ENCODE measurements around the gene BRSK2.
A peak's percentile ranks its signal among the peaks of the same experiment; 100 is the strongest.

BRSK2 gene

DNA sequence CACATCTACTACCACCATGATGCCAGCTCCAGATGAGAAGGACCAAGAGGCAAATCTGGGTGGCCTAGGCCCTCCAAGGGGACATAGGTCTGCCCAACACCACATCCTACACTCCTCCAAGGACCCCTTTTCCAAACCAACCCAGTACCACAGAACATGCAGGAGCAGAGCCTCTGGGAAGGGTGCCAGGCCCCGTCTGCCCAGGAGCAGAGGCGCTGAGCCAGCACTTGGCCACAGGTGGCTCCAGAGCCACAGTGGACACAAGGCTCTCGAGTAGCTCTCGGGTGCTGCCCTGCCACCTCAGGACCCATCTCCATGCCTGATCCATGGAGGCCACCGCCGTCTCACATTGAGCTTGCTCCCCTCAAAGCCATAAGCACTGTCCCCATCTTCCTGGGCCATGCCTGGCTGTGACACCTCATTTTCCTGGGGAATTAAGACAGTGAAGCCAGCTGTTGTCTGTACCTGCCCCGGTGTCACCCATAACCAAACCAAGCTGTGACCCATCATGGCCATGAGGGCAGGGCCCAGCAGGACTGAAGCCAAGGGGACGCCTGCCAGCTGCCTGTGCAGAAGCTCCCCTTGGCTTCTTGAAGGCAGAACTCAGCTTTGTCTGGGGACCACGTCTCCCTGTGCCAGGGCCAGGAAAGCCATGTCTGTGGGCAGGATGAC is 89.4 kb downstream of the BRSK2 start:
- H3K9me3 ChIP-seq (ENCODE audit: control insufficient read depth in 2 of 2, low read length in 2 of 2) = no peaks in the 10 kb centered on the region
- peaks cover 2 to 5% of the 10 kb centered on the region in 2 donors for H3K4me1 ChIP-seq (ENCODE audit: control insufficient read depth in 2 of 2, insufficient read depth in 2 of 2, low read length in 2 of 2)
- H3K36me3 ChIP-seq (ENCODE audit: control insufficient read depth in 2 of 2, insufficient read depth in 2 of 2, low read length in 2 of 2) = peaks cover 38 to 54% of the 10 kb centered on the region in 2 donors
- no peak overlapping the region for H3K4me3 ChIP-seq (ENCODE audit: low read length in 2 of 2)
- no peaks in the 10 kb centered on the region for H3K27me3 ChIP-seq (ENCODE audit: control insufficient read depth in 2 of 2, insufficient read depth in 2 of 2, low read length in 2 of 2)
- H3K9ac ChIP-seq (ENCODE audit: low read depth in 1 of 2, low read length in 2 of 2) = no peak overlapping the region
- no peak overlapping the region for H3K27ac ChIP-seq (ENCODE audit: low read depth in 2 of 2, low read length in 2 of 2)

DNA sequence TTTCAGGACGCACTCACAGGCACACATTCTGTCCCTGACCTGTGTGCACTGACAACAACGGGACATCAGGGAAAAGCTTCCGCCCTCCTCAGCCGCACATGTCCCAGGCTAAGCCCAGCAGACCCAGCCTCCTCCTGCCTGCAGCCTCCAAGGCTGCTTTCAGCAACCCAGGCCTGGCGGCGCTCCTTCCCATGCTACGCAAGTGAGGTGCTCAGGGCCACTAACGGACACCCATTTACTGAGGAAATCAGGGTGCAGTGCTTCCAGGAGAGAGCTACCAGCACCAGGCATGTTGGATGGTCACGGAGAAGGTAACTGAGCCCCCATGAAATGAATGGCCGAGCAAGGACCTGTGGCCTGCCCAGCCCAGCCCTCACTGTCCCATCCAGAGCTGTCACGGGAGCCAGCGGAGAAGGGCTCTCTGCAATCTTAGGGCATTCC is 90.0 kb downstream of the BRSK2 start:
- peak overlapping the region in 1 of 2 donors; percentile 56 for H3K27ac ChIP-seq (ENCODE audit: low read depth in 2 of 2, low read length in 2 of 2)

DNA sequence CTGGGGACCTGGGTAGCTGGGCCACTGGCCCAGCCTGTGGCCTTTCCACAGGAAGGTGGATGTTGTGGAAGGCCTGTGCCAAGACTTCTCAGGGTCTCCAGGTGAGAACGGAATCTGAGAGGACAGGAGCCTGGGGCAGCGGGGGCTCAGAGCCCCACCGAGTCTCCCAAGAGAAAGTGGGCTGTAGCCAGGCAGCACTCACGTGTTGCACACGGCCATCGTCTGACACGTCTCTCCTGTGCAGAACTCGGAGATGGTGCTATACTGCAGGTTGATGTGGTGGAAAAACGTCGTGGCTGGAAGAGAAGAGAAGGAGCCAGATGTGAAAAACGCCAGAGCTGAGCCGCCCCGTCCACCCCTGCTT is 90.4 kb downstream of the BRSK2 start:
- Histone ChIP-seq H3K4me3 (ENCODE audit: low read length in 2 of 2) (no peak overlapping the region), H3K9ac (ENCODE audit: low read depth in 1 of 2, low read length in 2 of 2) (no peak overlapping the region), H3K27ac (ENCODE audit: low read depth in 2 of 2, low read length in 2 of 2) (peak overlapping the region in 1 of 2 donors; percentile 56), H3K27me3 (ENCODE audit: control insufficient read depth in 2 of 2, insufficient read depth in 2 of 2, low read length in 2 of 2) (no peaks in the 10 kb centered on the region), H3K4me1 (ENCODE audit: control insufficient read depth in 2 of 2, insufficient read depth in 2 of 2, low read length in 2 of 2) (peaks cover 2 to 5% of the 10 kb centered on the region in 2 donors), H3K9me3 (ENCODE audit: control insufficient read depth in 2 of 2, low read length in 2 of 2) (no peaks in the 10 kb centered on the region), H3K36me3 (ENCODE audit: control insufficient read depth in 2 of 2, insufficient read depth in 2 of 2, low read length in 2 of 2) (peaks cover 38 to 53% of the 10 kb centered on the region in 2 donors)

More for the DNA sequence above, 90.0 kb downstream of the BRSK2 start:
- H3K4me1 ChIP-seq (ENCODE audit: control insufficient read depth in 2 of 2, insufficient read depth in 2 of 2, low read length in 2 of 2) = peaks cover 2 to 5% of the 10 kb centered on the region in 2 donors
- H3K4me3 ChIP-seq (ENCODE audit: low read length in 2 of 2) = no peak overlapping the region
- no peaks in the 10 kb centered on the region for H3K9me3 ChIP-seq (ENCODE audit: control insufficient read depth in 2 of 2, low read length in 2 of 2)
- H3K9ac ChIP-seq (ENCODE audit: low read depth in 1 of 2, low read length in 2 of 2) = no peak overlapping the region
- H3K27me3 ChIP-seq (ENCODE audit: control insufficient read depth in 2 of 2, insufficient read depth in 2 of 2, low read length in 2 of 2) = no peaks in the 10 kb centered on the region
- peaks cover 38 to 53% of the 10 kb centered on the region in 2 donors for H3K36me3 ChIP-seq (ENCODE audit: control insufficient read depth in 2 of 2, insufficient read depth in 2 of 2, low read length in 2 of 2)

DNA sequence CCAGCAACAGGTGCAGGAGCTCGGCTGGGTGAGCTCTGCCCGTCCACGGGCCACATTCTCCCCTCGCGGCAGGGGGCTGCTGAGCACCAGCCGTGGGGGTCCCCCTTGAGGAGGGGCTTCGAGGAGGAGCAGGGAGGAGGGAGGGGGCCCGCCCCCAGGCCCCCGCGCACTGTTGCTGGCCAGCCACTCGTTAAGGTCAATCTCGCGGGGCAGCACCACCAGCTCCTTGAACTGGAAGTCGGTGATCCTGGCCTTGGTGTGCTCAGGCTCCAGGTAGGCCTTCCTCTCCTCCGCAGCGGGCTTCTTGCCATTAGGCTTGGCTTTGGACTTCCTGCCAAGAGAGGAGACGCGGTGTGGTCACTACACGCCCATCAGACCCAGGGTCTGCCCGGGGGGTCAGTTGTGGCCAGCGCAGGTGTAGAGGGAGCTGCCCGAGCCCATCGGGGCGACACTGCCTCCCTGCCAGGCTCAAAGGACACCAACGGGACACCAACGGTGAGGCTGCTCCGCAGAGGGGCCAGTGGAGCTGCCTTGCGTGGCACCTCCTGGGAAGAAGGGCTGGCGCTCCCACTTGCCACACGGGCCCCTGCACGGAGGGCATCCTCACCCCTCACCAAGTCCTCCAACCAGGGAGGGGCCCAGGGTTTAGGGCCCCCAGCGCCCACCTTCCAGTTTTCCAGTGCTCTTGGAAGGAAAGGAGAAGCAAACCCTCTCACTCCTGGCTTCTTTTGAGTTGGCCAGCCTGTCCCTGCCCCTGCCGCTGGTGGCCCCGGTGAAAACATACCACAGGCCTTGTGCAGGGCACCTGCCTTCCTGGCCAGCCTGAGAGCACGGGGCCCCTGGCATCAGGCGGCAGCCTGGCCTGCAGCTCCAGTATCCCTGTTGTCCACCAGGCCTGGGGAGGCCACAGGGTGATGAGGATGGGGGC is 91.1 kb downstream of the BRSK2 start:
- no peak overlapping the region for H3K4me3 ChIP-seq (ENCODE audit: low read length in 2 of 2)
- peak overlapping the region; percentile 49 to 56 for H3K27ac ChIP-seq (ENCODE audit: low read depth in 2 of 2, low read length in 2 of 2)
- no peaks in the 10 kb centered on the region for H3K27me3 ChIP-seq (ENCODE audit: control insufficient read depth in 2 of 2, insufficient read depth in 2 of 2, low read length in 2 of 2)
- no peaks in the 10 kb centered on the region for H3K9me3 ChIP-seq (ENCODE audit: control insufficient read depth in 2 of 2, low read length in 2 of 2)
- H3K9ac ChIP-seq (ENCODE audit: low read depth in 1 of 2, low read length in 2 of 2) = no peak overlapping the region
- H3K4me1 ChIP-seq (ENCODE audit: control insufficient read depth in 2 of 2, insufficient read depth in 2 of 2, low read length in 2 of 2) = peaks cover 4 to 9% of the 10 kb centered on the region in 2 donors
- peaks cover 37 to 47% of the 10 kb centered on the region in 2 donors for H3K36me3 ChIP-seq (ENCODE audit: control insufficient read depth in 2 of 2, insufficient read depth in 2 of 2, low read length in 2 of 2)

DNA sequence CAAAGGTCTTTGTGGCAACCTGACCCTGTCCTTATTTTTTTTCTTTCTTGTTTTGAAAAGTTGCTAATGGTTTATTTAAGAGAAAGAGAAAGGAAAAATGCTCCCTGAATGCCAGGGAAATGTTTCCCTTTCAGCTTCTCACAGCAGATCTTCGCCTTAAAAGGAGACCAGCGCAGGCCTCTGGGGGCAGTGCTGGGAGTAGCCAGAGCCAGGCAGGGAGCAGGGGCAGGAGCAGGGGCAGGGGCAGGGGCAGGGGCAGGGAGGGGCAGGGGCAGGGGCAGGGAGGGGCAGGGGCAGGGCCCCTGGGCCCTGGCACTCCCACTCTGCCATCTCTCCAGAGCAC is 91.7 kb downstream of the BRSK2 start:
- H3K4me3 ChIP-seq (ENCODE audit: low read length in 2 of 2) = no peak overlapping the region
- peak overlapping the region; percentile 56 to 72 for H3K27ac ChIP-seq (ENCODE audit: low read depth in 2 of 2, low read length in 2 of 2)
- peaks cover 32 to 42% of the 10 kb centered on the region in 2 donors for H3K36me3 ChIP-seq (ENCODE audit: control insufficient read depth in 2 of 2, insufficient read depth in 2 of 2, low read length in 2 of 2)
- H3K9ac ChIP-seq (ENCODE audit: low read depth in 1 of 2, low read length in 2 of 2) = no peak overlapping the region
- H3K27me3 ChIP-seq (ENCODE audit: control insufficient read depth in 2 of 2, insufficient read depth in 2 of 2, low read length in 2 of 2) = no peaks in the 10 kb centered on the region
- peaks cover 10 to 15% of the 10 kb centered on the region in 2 donors for H3K4me1 ChIP-seq (ENCODE audit: control insufficient read depth in 2 of 2, insufficient read depth in 2 of 2, low read length in 2 of 2)
- no peaks in the 10 kb centered on the region for H3K9me3 ChIP-seq (ENCODE audit: control insufficient read depth in 2 of 2, low read length in 2 of 2)

DNA sequence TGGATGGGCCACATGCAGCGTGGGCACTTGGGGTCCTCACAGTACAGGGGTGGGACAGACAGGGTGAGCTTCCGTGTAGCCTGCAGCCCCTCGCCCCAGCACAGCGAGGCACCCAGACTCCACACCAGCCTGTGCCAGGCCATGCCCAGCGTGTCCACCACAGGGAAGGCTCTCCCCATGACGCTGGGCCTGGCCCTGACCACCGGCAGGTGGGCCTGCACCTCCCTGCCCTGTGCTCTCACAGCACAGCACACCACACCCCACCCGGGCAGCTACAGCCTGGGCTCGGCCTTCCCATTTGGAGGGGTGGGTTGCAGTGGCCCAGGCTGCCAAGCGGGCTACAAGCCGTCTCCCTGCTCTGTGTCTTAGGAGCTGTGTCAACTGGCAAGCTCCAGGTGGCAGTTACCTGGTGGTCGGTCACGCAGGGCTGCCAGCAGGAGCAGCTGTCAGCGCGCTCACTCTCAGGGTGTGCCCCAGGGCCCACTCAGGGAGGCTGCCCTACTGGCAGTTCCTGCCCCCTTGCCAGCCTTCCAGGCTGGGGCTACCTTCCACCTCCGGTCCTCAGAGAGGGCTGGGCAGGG is 92.2 kb downstream of the BRSK2 start:
- Histone ChIP-seq H3K4me3 (ENCODE audit: low read length in 2 of 2) (no peak overlapping the region), H3K4me1 (ENCODE audit: control insufficient read depth in 2 of 2, insufficient read depth in 2 of 2, low read length in 2 of 2) (peaks cover 13 to 18% of the 10 kb centered on the region in 2 donors)

DNA sequence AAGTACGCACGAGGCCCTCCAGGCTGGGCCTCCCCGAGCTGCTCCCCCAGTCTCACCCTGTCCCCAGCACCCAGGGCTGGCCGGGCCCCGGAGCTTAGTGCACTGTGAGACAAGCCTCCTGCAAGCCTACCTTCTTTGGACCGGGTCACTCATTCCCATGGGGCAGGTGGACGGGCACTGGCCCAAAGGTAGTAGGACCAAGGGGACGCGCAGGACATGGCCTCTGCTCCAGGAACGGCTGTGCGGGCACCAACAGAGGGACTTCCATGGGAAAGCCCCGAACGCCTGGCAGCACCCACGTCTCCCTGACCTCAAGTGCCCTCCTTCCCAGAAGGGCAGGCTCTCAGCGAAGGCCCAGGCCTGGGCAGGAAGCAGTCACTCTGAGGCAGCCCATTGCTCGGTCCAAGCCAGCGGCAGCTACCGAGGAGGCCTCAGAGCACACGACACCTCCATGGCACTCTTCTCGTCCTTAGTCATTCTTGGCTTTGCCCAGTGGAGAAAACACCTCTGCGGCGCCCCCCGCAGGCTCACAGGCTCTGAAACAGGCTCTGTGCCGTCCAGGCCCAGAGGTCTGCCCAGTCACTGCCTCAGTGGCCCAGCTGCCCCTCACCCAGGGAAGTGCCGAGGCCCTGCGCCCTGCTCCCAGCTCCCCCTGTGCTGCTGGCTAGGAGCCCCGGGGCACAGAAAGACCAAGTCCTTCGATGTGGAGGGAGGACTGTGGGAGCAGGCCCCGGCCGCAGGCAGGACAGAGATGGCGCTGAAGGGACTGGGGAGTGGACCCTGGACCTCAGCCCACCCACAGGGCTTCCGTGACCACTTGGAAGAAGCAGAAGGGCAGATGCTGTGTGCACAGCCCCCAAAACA is 93.1 kb downstream of the BRSK2 start:
- H3K9ac ChIP-seq (ENCODE audit: low read depth in 1 of 2, low read length in 2 of 2) = no peak overlapping the region
- peaks cover 21 to 27% of the 10 kb centered on the region in 2 donors for H3K4me1 ChIP-seq (ENCODE audit: control insufficient read depth in 2 of 2, insufficient read depth in 2 of 2, low read length in 2 of 2)
- H3K36me3 ChIP-seq (ENCODE audit: control insufficient read depth in 2 of 2, insufficient read depth in 2 of 2, low read length in 2 of 2) = peaks cover 21 to 30% of the 10 kb centered on the region in 2 donors
- H3K9me3 ChIP-seq (ENCODE audit: control insufficient read depth in 2 of 2, low read length in 2 of 2) = no peaks in the 10 kb centered on the region
- peak overlapping the region; percentile 56 to 72 for H3K27ac ChIP-seq (ENCODE audit: low read depth in 2 of 2, low read length in 2 of 2)
- no peak overlapping the region for H3K4me3 ChIP-seq (ENCODE audit: low read length in 2 of 2)
- H3K27me3 ChIP-seq (ENCODE audit: control insufficient read depth in 2 of 2, insufficient read depth in 2 of 2, low read length in 2 of 2) = no peaks in the 10 kb centered on the region

More for the DNA sequence above, 92.2 kb downstream of the BRSK2 start:
- Histone ChIP-seq H3K9ac (ENCODE audit: low read depth in 1 of 2, low read length in 2 of 2) (no peak overlapping the region), H3K9me3 (ENCODE audit: control insufficient read depth in 2 of 2, low read length in 2 of 2) (no peaks in the 10 kb centered on the region), H3K27me3 (ENCODE audit: control insufficient read depth in 2 of 2, insufficient read depth in 2 of 2, low read length in 2 of 2) (no peaks in the 10 kb centered on the region), H3K27ac (ENCODE audit: low read depth in 2 of 2, low read length in 2 of 2) (peak overlapping the region; percentile 56 to 72), H3K36me3 (ENCODE audit: control insufficient read depth in 2 of 2, insufficient read depth in 2 of 2, low read length in 2 of 2) (peaks cover 29 to 38% of the 10 kb centered on the region in 2 donors)

DNA sequence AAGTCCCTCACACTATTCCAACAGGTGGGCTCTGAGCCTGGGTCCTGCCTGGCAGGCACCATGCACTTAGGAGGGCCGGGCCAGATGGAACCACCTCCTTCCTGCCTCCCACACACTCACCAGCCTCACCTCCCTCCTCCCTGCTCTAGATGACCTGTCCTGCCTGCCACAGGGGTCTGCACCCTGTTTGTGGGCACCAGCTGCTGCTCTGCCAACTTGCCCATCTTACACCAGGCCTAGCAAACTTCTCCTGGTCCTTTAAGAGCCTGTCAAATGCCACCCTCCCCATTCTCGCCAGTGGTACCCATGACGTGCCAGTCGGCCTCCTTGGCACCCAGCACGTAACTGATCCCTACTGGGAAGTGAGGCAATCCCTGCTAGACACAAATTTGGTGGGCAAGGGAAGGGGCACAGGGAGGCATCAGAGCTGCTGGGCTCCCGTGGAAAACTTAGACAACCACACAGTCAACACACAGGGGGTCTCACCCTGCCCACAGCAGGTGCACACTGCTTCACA is 93.8 kb downstream of the BRSK2 start:
- H3K9me3 ChIP-seq (ENCODE audit: control insufficient read depth in 2 of 2, low read length in 2 of 2) = no peaks in the 10 kb centered on the region
- peak overlapping the region in 1 of 2 donors; percentile 72 for H3K27ac ChIP-seq (ENCODE audit: low read depth in 2 of 2, low read length in 2 of 2)
- no peaks in the 10 kb centered on the region for H3K27me3 ChIP-seq (ENCODE audit: control insufficient read depth in 2 of 2, insufficient read depth in 2 of 2, low read length in 2 of 2)
- peaks cover 27 to 32% of the 10 kb centered on the region in 2 donors for H3K4me1 ChIP-seq (ENCODE audit: control insufficient read depth in 2 of 2, insufficient read depth in 2 of 2, low read length in 2 of 2)
- no peak overlapping the region for H3K4me3 ChIP-seq (ENCODE audit: low read length in 2 of 2)
- peaks cover 17 to 25% of the 10 kb centered on the region in 2 donors for H3K36me3 ChIP-seq (ENCODE audit: control insufficient read depth in 2 of 2, insufficient read depth in 2 of 2, low read length in 2 of 2)
- no peak overlapping the region for H3K9ac ChIP-seq (ENCODE audit: low read depth in 1 of 2, low read length in 2 of 2)

DNA sequence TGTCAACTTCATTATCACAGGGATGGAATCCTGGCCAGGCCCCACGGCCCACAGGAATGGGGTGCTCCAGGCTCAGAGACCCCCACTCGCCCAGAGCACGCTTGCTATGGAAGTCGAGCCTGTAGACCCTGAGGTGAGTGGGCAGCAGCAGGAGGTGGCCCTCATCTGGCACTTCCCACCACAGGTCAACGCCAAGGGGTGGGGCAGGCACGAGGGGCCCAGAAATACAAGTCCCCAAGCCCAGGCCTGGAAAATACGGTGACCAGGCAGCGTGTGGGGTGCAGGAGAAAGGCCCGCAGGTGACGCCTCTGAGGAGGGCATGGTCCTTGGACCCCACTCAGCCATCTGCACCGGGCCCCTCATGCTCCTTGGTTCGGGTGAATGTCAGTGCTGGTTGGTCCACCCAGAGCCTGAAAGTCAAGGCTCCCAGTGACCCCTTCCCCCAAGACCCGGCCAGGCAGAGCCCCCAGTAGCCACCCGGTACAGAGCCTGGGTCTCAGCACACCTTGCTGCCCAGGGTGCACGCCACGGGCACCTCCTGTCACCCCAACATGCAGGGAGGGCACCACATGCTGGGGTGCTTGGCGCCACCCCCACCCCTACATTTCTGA is 94.4 kb downstream of the BRSK2 start:
- Histone ChIP-seq H3K9me3 (ENCODE audit: control insufficient read depth in 2 of 2, low read length in 2 of 2) (no peaks in the 10 kb centered on the region), H3K9ac (ENCODE audit: low read depth in 1 of 2, low read length in 2 of 2) (no peak overlapping the region), H3K4me3 (ENCODE audit: low read length in 2 of 2) (no peak overlapping the region), H3K36me3 (ENCODE audit: control insufficient read depth in 2 of 2, insufficient read depth in 2 of 2, low read length in 2 of 2) (peaks cover 11 to 19% of the 10 kb centered on the region in 2 donors), H3K27me3 (ENCODE audit: control insufficient read depth in 2 of 2, insufficient read depth in 2 of 2, low read length in 2 of 2) (no peaks in the 10 kb centered on the region), H3K4me1 (ENCODE audit: control insufficient read depth in 2 of 2, insufficient read depth in 2 of 2, low read length in 2 of 2) (peaks cover 28 to 32% of the 10 kb centered on the region in 2 donors), H3K27ac (ENCODE audit: low read depth in 2 of 2, low read length in 2 of 2) (peak overlapping the region in 1 of 2 donors; percentile 72)
